ENCODE results near the gene CPB2. TPM values are rescaled to one million over a fixed set of nuclear protein-coding genes. Genes with fewer than 3 reads are reported as not detected.

Gene CPB2
- total RNA-seq, 4 donors from 2014 or later: 0.25 to 0.42 (median 0.29) TPM; not detected in 1

GRCh38 chr13:46010148-46010547 is 94.7 kb downstream of the CPB2 start:
- DNase-seq (ENCODE audit: low spot score in 2 of 2): no peak
- TF ChIP-seq POLR2A (IDR thresholded peaks at IDR 0.05): no peak
- TF ChIP-seq, protein P1, sequence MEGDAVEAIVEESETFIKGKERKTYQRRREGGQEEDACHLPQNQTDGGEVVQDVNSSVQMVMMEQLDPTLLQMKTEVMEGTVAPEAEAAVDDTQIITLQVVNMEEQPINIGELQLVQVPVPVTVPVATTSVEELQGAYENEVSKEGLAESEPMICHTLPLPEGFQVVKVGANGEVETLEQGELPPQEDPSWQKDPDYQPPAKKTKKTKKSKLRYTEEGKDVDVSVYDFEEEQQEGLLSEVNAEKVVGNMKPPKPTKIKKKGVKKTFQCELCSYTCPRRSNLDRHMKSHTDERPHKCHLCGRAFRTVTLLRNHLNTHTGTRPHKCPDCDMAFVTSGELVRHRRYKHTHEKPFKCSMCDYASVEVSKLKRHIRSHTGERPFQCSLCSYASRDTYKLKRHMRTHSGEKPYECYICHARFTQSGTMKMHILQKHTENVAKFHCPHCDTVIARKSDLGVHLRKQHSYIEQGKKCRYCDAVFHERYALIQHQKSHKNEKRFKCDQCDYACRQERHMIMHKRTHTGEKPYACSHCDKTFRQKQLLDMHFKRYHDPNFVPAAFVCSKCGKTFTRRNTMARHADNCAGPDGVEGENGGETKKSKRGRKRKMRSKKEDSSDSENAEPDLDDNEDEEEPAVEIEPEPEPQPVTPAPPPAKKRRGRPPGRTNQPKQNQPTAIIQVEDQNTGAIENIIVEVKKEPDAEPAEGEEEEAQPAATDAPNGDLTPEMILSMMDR (IDR thresholded peaks at IDR 0.05): no peak
- 83% methylated on average over 6 of the region's 6 CpGs for WGBS, 2 donors
- H3K4me3 ChIP-seq (ENCODE audit: low read depth, poor library complexity, severe bottlenecking): no peak overlapping the region
- intact Hi-C loops (cut with DNase I; ENCODE audit: low total_unique reads): no loop called here

GRCh38 chr13:46008631-46009030 is 96.2 kb downstream of the CPB2 start:
- H3K4me3 ChIP-seq (ENCODE audit: low read depth, poor library complexity, severe bottlenecking): no peak overlapping the region
- intact Hi-C loops (cut with DNase I; ENCODE audit: low total_unique reads): no loop called here
- no peak for TF ChIP-seq POLR2A (IDR thresholded peaks at IDR 0.05)
- TF ChIP-seq, protein P1 (IDR thresholded peaks at IDR 0.05): no peak
- 96 to 98% methylated on average over 2 of the region's 2 CpGs for whole genome bisulfite sequencing, 2 donors
- no peak for DNase-seq (ENCODE audit: low spot score in 2 of 2)

GRCh38 chr13:46006688-46007452 is 98.0 kb downstream of the CPB2 start:
- 74 to 85% methylated on average over 6 of the region's 6 CpGs for WGBS, 2 donors
- TF ChIP-seq POLR2A (IDR thresholded peaks at IDR 0.05): no peak
- TF ChIP-seq, protein P1 (IDR thresholded peaks at IDR 0.05): no peak
- DNase-seq (ENCODE audit: low spot score in 2 of 2): no peak
- no peak overlapping the region for H3K4me3 ChIP-seq (ENCODE audit: low read depth, poor library complexity, severe bottlenecking)
- intact Hi-C loops (cut with DNase I; ENCODE audit: low total_unique reads): no loop called here

- intact Hi-C loops (cut with DNase I; ENCODE audit: low total_unique reads): no loop called here
- no peak overlapping the region for H3K4me3 ChIP-seq (ENCODE audit: low read depth, poor library complexity, severe bottlenecking)
- TF ChIP-seq, protein P1 (IDR thresholded peaks at IDR 0.05): no peak
- TF ChIP-seq POLR2A (IDR thresholded peaks at IDR 0.05): no peak
- DNase-seq (ENCODE audit: low spot score in 2 of 2): no peak
- WGBS, 2 donors: 100% methylated on average over 1 of the region's 1 CpG
Measured at GRCh38 chr13:46004491-46004890, 100.3 kb downstream of the CPB2 start.

Other genes with a start within 250 kb of the CPB2 start
- gene ZC3H13, start 52.3 kb downstream of the CPB2 start, total RNA-seq: 10 to 100 TPM; 21.1 to 42.5 (median 25.3) TPM
- 10 to 100 TPM; 21.7 to 45.4 (median 39.0) TPM for gene LCP1, start 77.1 kb upstream of the CPB2 start, total RNA-seq
- gene LRRC63, start 106.9 kb upstream of the CPB2 start, total RNA-seq: not detected

Measured in lower leg skin (tissue), 4 donors.